GM18502 (cell line): ENCODE measurements around the gene KCNIP3.
"Not testable (repeated sequence)": the region's sequence is repeated elsewhere in the genome, so short reads cannot be mapped to it uniquely, and the experiment has no call there.

Source experiments
- ATAC-seq: cut with Tn5 transposase; IDR thresholded peaks from one replicate; pipeline ENCODE4 v1.9.1; 2021; ENCODE audit warnings: mild to moderate bottlenecking; ENCODE audit not compliant: unreplicated experiment, poor library complexity

KCNIP3 gene

DNA sequence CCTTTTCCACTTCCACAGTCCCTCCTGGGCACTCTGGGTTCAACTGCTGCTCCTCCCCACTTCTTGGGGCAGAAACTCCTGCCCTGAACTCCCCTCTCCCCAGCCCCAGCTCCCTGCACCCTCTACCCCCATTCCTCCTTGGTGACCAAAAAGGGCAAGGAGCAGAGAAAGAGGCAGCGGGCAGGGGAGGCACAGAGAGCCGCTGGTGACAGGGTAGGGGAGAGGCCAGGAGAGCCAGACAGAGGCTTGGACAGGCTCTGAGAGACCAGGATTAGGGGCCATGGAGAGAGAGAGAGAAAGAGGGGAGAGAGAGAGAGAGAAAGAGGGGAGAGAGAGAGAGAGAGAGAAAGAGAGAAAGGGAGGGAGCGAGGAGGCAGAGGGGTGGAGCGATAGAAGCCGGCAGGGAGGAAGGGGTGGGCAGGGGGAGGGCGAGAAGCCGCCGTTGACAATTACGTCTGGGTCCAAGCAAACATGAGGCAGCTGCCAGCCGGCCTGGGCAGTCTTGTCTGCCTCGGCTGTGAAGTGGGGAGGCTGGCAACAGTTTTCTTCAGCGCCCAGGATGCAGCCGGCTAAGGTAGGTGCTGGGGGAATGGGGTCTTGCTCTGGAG lies at the start of gene KCNIP3:
KCNIP3 (plus strand) TSS at position 468 of the 608 bp plus-strand sequence; CDS start at position 560, 92 bp downstream.
- no peak for ATAC-seq

DNA sequence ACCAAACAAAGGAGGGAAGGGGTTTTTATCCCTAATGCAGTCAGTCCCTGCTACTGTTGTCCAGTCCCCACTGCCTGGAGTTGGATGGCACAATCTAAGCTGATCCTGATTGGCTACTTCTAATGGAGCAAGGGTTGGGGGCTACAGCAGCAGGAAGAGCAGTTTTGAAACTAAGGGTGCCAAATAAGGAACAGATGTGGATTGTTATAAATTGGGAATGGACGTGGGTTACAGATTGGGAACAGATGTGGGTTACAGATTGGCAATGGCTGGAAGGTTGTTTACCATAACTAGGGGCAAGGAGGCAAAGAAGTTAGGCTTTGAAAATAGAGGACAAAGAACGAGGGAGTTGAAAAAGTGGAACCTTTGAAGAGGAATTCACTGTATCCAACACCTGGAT lies 38.9 kb upstream of the KCNIP3 start:
- no peak for ATAC-seq

DNA sequence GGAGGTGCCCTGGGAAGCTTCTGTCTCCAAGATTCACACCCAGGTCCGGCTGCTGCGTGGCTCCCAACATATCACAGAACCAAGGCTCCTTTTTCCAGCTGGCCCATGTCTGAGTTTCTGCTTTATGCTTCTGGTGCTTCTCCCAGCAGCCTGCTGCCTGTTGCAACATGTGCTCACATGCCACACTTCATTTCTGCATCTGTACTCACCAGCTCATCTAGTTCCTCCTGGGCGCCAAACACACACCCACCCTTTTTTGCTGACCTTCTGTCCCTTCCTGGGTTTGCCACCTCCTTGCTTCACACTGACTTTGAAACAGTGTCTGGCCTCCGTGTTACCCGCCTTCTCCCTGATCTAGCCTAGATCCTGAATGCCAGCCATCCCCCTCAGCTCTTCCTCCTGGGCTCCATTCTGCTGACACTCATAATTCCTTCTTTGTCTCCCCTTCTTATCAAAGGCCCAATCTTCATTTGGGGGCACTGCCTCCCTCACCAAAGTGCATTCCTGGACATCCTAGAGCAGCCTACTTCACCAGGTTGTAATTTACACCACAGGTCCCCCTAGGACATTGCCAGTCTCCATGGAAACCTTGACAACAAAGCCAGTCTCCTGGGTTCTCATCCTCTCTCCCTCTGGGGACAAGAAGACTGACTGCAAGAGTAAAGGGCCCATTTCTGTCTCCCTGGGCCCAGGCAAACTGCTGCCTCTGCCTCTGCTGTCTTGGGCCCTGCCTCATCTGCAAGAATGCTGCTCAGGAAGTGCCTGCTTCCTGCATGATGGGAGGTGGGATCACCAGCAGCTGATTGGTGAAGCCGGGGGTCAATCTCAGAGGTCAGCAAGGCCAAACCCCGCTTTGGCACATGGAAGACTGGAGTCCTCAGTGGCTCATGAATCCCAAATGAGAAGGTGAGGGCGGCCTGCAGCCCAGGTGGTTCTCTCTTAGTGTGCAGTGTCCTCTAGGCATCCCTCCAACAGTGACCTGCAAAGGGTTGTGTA lies 36.8 kb upstream of the KCNIP3 start:
- no peak for ATAC-seq

DNA sequence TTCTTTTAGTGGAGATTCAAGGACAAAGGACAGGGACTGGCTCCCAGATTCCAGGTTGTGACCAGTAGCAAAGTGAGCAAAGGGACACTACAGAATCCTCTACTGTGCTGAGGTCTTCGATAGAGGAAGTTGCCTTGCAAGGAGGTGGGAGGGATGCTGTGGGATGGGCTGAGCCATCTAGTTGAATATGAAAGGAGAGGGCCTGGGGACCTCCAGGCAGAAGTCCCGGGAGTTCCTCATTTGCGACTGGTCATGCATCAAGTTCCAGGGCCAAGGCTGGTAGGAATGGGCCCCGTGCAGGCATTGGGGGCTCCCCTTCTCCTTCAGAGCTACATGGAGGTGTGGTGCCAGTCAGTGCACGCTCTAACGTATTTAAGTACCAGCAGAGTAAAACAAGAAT lies 35.5 kb upstream of the KCNIP3 start:
- ATAC-seq = no peak

DNA sequence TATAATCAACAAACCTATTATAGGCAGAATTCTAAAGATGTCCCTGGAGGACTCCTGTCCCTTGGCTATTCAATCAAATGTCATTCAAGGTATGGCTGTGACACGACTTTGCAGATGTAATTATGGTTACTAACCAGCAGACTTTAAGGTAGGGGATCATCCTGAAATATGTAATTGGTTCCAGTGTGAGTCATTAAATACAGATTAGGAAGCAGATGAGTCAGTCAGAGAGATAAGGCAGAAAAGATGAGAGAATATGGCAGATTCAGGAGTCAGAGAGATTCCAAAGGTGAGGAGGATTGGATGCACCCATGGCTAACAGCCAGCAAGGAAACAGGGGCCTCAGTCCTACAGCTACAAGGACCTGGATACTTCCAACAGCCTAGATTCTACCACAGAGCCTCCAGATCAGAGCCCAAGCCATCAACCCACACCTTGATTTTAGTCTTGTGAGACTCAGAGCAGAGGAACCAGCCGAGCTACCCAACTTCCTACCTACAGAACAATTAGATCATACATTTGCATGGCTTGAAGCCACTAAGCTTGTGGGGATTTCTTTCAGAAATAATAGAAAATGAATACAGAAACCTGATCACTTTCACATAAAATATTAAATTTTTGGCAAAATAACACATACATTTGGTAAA lies 34.1 kb upstream of the KCNIP3 start:
- no peak for ATAC-seq

DNA sequence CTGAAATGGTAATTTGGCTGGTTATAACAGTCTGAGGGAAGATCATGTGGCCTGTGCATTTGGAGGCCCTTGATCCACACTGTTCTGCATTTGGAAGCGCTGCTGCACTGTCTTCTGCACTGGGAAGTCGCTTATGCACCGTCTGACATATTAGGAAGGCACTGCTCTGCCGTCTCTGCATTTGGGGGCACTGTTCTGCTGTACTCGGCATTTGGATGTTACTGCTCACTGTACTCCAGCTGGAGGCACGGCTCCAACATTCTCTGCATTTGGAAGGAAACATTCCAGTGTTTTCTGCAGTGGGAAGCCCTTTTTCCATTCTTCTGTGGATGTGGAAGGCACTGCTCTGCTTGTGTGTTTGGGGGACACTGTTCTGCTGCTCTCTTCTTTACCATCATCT lies 32.5 kb upstream of the KCNIP3 start:
- no peak for ATAC-seq

DNA sequence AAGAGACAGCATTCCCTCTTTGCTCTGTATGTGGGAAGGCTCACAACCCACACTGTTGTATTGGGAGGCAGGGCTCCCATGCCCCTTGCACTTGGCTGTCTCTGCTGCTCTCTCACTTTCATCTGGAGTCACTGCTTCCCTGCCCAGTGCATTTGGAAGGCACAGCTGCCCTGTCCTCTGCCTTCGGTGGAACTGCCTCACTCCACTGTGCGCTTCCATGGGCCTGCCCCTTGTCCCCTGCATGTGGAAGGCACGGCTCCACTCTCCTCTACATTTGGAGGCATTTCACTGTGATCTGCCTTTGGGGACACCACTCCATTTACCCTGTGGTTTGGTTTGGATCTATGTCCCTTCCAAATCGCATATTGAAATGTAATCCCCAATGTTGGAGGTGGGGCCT lies 32.0 kb upstream of the KCNIP3 start:
- no peak for ATAC-seq

DNA sequence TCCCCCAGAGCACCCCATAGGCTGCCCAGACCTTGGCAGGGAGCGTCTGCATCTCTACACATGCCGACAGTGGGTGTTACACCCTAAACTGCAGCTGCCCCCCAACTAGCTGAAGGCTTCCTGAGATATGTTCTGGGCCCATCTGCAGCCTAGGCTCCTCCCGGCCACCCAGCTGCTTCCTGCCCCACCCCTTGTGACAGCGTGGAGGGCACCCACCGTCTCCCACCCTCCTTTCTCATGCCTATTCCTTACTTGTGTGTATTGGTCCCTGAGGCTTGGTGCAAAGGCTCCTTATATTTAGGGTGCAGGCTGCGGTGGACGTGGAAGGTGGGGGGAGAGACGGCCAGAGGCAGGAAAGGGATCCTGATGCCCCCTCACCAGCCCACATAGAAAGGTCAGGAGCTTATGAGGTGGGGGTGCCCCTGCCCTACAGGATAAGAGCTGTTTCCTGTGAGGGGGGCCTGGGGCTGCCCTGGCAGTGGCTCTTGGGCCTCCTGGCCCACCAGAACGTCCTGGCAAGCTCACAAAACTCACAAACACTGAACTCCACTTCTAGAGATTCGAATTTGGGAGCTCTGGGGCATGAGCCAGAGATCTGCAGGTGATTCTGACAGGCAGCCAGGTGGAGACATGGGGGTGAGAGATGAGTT lies 30.2 kb upstream of the KCNIP3 start:
- no peak for ATAC-seq

DNA sequence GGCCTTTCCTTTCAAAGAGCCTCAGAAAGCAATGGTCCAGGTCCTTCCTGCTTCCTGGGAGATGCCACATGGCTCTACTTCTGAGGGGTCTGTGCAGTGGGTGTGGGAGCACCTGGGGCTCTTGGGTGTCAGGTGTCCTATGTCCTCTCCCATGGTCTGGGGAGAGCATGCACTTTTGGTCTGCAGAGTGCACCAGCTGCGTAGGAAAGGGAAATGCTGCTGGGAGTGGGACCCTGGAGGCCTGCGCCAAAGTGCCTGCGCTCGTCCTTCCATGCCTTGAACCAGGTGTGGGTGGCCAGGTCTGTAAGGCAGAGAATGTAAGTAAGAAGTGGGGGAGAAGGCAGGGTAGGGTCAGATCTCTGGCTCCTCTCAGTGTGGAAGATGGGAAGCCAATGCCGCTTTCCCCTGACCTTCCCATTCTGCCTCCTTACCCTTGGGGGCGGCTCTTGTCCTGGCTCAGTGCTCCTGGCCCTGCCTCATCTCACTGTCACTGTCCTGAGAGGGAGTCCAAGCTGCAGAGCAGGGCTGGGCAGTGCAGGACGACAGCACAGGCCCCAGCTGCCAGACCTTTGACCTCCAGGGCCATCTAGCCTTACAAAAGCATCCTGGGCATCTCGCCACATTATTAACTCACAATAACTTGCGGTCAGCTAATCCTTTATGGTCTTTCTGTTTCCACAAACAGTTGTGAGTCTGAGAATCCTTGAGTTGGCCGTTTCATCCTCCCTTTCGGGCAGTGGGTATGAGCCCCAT lies 29.5 kb upstream of the KCNIP3 start:
- ATAC-seq = no peak

DNA sequence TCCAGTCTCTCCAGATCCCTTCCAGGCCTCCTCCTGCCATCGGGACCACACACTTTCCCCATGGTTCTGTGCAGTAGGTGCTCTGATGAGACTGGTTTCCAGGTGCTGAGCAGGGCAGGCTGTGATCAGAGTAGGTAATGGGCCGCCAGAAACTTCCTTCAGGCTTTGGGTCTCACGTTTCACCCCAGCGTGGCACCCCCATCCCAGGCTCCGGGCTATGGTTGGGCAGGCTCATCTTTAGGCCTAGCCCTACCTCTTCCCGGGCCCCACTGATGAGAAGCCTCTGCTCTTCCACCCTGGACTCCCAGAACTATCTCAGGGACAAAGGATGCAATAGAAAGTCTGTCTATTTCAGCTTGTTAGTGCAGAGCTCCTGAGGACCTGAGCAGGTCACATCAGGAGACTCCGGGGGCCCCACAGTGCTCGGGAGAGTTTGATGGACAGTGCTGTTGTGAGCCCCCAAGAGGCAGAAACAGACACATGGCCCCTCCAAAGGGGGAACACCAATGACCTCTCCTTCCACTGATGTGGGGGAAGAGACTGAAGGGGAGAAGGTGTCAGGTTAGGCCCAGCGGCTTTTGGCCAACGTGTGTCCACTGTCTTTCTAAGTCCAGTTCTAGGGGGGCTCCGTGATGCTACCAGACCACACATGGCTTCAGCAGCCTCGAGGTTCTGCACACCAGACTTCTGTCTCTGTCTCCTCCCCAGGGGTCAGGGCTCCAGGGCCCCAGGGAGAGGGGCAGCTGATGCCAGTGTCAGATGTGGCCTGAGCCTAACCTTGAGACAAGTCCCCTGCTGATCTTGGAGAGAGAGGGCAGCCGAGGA lies 28.7 kb upstream of the KCNIP3 start:
- no peak for ATAC-seq

DNA sequence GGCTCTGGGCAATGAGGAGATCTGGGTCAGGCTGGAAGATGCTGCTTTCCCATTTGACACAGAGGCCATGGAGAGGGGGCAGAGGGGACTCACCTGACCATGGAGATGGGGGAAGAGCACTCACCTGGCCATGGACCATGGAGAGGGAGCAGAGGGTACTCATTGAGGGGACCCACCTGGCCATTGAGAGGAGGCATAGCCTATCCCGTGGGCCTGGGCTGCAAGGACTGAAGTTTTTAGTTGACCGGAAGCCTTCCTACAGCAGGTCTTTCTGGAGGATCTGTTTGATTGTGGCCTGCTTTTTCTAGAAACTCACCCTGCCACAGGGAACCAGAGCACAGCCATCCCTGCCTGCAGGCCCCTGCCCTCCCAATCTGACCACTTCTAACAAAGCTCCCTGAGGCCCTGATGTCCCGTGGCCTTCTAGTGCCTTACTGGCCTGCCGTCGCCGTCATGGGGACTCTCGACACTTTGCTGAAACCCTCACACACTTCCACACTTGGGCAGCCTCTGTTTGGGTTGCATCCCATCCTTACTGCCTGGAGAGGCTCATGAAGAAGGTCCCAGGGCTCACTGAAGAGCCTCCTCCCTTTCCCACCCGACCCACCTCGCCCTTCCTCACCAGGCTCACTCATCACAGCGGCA lies 28.0 kb upstream of the KCNIP3 start:
- no peak for ATAC-seq

DNA sequence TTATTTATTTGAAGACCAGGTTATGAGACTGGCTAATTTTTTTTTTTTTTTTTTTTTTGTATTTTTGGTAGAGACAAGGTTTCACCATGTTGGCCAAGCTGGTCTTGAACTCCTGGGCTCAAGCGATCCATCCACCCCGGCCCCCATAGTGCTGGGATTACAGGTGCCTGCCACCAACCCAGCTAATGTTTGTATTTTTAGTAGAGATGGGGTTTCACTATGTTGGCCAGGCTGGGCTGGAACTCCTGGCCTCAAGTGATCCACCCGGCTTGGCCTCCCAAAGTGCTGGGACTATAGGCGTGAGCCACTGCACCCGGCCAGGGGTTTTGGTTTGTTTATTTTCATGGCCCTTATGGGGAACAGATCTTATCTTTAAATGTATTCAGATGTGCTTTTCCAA lies 27.4 kb upstream of the KCNIP3 start:
- ATAC-seq = not testable (repeated sequence)

DNA sequence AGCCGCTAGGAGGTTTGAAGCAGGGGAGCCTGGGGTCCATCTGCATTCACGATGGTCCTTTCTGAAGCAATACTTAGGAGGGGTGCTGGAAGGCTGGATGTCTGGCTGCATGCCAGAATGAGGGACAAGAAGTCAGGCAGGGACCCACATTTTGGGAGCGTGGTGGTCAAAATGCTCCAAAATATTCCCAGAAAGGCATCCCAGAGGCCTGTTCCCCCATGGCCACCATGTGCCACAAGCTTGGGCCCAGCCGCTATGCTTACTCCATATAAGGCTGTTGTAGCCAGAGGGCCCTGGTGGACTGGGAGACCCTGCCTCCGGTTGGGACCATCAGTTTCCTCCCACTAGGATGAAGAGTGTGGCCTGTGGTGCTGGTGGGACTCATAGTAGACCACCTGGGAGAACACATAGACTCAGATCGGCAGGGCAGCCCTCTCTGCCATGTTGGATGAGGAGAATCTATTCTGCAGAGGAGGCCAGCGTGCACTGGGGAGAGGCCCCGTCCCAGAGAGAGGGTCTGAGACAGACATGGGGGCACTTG lies 26.5 kb upstream of the KCNIP3 start:
- ATAC-seq = no peak

DNA sequence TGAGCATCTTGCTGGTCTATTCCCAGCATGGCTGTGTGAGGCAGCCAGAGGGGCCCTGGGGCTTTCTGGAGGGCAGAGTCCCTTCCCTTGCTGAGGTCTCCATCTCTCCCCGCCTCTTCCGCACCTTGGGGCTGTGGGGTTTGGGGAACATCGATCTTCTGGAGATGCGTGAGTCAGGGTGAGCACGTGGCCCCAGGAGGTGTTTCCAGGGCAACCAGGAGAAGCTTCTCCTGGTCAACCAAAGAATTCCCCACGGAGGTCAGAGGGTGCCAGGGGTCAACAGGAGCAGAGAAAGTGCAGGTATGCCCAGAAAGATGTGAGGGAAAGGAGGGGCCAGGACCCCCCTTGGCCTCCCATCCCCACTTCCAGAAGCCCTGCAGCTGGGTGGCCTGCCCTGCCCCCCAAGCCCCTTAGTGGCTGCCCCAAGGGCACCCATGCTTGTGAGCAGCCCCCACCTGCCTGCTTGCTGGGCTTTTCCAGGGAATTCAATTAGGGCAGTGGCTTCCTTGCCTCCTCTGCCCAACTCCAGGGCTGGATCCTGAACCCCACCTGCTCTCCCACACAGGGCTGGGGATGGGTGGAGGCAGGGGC lies 25.7 kb upstream of the KCNIP3 start:
- ATAC-seq = no peak

DNA sequence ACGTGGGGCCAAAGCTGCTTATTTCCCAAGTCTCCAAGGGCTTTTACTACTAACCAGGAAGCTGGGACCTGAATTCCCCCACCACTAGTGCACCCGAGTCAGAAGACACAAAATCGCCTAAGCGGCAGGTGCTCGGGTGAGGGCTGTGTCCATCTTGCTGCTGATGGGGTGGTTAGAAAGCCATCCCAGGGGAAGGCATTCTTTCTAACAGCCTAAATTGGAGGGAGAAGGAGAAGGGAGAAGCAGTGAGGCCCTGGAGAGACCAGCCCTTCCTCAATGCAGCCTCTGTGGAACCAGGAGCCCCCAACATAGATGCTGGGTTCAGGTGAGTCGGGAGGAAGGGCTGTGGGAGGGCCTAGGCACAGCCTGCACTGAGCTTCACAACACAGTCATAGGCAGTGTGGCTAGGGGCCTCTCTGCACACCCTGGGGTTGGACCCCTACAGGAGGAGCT lies 24.8 kb upstream of the KCNIP3 start:
- ATAC-seq = no peak

DNA sequence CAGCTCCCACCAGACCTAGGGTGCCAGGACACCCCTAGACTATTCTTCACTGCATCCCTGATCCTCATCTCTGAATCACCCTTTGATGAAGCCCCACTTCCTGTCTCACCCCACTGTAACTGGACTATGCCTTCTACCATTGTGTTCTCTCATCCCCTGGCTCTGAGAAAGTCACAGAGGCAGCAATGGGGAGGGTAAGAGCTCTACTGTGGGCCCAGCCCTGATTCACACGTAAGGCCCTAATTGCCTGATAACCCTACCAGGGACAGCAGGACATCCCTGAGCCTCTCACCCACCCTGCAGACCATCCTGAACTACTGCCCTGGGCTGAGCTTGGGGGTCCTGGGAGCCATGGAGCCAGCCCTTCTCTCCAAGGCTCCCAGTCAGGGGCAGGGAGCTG lies 24.4 kb upstream of the KCNIP3 start:
- no peak for ATAC-seq

DNA sequence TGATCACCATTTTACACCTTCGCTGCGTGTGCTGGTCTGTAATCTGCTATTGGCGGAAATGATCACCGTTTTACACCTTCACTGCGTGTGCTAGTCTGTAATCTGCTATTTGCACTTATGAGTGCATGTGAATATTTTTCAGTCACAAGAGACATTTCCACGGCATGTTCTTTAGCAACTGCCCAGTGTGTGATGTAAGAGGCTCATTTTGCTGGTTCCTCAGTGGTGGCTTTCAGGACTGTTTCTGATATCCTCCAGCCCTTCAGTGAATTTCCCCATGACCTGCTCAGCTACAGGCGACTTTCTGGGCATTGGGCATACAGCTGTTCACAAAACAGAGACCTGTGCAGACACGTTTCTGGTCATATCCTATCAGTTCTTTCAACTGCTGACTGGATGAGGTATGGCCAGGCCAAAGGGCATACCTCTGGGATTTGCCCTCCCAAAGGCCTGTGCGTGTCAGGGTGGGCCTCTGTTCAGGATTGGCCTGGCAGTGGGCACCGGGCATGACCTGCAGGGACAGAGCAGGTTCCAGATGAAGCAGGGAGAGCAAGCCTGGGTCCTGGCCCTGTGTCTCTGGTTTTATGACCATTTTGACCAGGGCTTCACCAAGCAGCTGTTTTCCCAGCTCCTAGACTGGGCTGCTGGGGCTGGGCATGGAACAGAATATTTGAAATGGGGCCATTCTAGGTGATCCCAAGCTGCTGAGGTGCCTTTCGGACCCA lies 23.4 kb upstream of the KCNIP3 start:
- ATAC-seq = no peak
